K562 (cell line): ENCODE measurements around the gene TUBA1B. TPM values are rescaled to one million over a fixed set of nuclear protein-coding genes. Genes with fewer than 3 reads are reported as not detected.

Source experiments
- ADNP ChIP-seq: fragments of 200-800 bp; sonication (Bioruptor generic); IDR thresholded peaks from 2 replicates; pipeline ENCODE4 v1.6.1; 2016; ENCODE audit warnings: missing genetic modification characterization, missing compliant biosample characterization
- CHD4 ChIP-seq: fragments of 200-600 bp; sonication (generic); IDR thresholded peaks from 3 replicates; pipeline ENCODE4 v1.6.1; 2012; ENCODE audit warnings: low read depth, mild to moderate bottlenecking, mixed read lengths, low read length, inconsistent platforms; ENCODE audit not compliant: insufficient read depth, insufficient replicate concordance, poor library complexity, severe bottlenecking
- JUND ChIP-seq, 2 experiments: IDR thresholded peaks; 2 replicates in 1 of 2; 3 replicates in 1 of 2; pipeline ENCODE4 v1.6.1; 2011; ENCODE audit warnings: borderline replicate concordance in 2 of 2, low read depth in 2 of 2, low read length in 2 of 2, improper control_type of control experiment in 1 of 2, missing biosample characterization in 1 of 2, missing genetic modification characterization in 1 of 2, missing genetic modification reagents in 1 of 2
- KHSRP ChIP-seq: fragments of 450-650 bp; IDR thresholded peaks from 2 replicates; pipeline ENCODE4 v1.6.1; 2017
- KLF16 ChIP-seq: IDR thresholded peaks from 2 replicates; pipeline ENCODE4 v1.6.1; 2016; ENCODE audit warnings: antibody characterized with exemption
- MEIS2 ChIP-seq: fragments of 450-650 bp; IDR thresholded peaks from 2 replicates; pipeline ENCODE4 v1.6.1; 2014; ENCODE audit warnings: mild to moderate bottlenecking; ENCODE audit not compliant: partially characterized antibody
- MYBL2 ChIP-seq, 2 experiments: fragments of 450-650 bp in 1 of 2; sonication (generic) in 1 of 2; formaldehyde crosslinking in 1 of 2; IDR thresholded peaks; 2 replicates each; pipeline versions ENCODE4 v1.6.1 to v1.8.1; 2017 to 2022; ENCODE audit warnings: borderline replicate concordance in 1 of 2, inconsistent platforms in 1 of 2, low read depth in 1 of 2, mild to moderate bottlenecking in 1 of 2, missing genetic modification reagents in 1 of 2, moderate library complexity in 1 of 2
- PTRF ChIP-seq: fragments of 450-650 bp; IDR thresholded peaks from 2 replicates; pipeline ENCODE4 v1.6.1; 2016; ENCODE audit warnings: mild to moderate bottlenecking, missing genetic modification characterization, missing compliant biosample characterization
- SAFB ChIP-seq: fragments of 200-400 bp; formaldehyde crosslinking; IDR thresholded peaks from 2 replicates; pipeline ENCODE4 v1.6.1; 2017; ENCODE audit warnings: low read depth, low read length, borderline replicate concordance
- STAT6 ChIP-seq: sonication (generic); formaldehyde crosslinking; IDR thresholded peaks from 2 replicates; pipeline ENCODE4 v1.8.1; 2023; ENCODE audit warnings: mild to moderate bottlenecking, missing genetic modification reagents
- TRIM28 ChIP-seq: fragments of 450-650 bp; IDR thresholded peaks from 2 replicates; pipeline ENCODE4 v1.6.1; 2017
- YY1 ChIP-seq, 3 experiments: IDR thresholded peaks; 2 replicates each; pipeline ENCODE4 v1.6.1; 2011; ENCODE audit warnings: low read length in 2 of 3, mild to moderate bottlenecking in 2 of 3, moderate library complexity in 2 of 3, borderline replicate concordance in 1 of 3, control low read depth in 1 of 3, low read depth in 1 of 3; ENCODE audit not compliant: insufficient read depth in 3 of 3, insufficient replicate concordance in 2 of 3, control insufficient read depth in 1 of 3, insufficient read length in 1 of 3; ENCODE audit errors: extremely low read depth in 1 of 3
- ZBED1 ChIP-seq: IDR thresholded peaks from 2 replicates; pipeline ENCODE4 v1.6.1; 2014
- ZNF282 ChIP-seq: sonication (generic); formaldehyde crosslinking; IDR thresholded peaks from 2 replicates; pipeline ENCODE4 v1.8.1; 2023; ENCODE audit warnings: missing genetic modification reagents
- polyA plus RNA-seq, 8 experiments: library from polyadenylated mRNA; depleted of rRNA in 4 of 8; stranded (reverse) in 5 of 8; unstranded in 3 of 8; fragments of >200 nt; fragmentation: Nextera tagmentation in 2 of 8; fragmentation: Illumina TruSeq in 1 of 8; extraction: Ambion mirVana in 2 of 8; extraction: Trizol in 1 of 8; gene quantifications; 2 replicates each; pipeline versions ENCODE4 v1.2.1 to v1.2.3, GENCODE V29; 2011 to 2014; ENCODE audit warnings: inconsistent platforms in 1 of 8, missing spikeins in 1 of 8
- total RNA-seq, 7 experiments: library from RNA; depleted of rRNA in 6 of 7; stranded (reverse); fragments of >200 nt in 6 of 7; fragmentation: Illumina TruSeq in 2 of 7; extraction: Trizol in 2 of 7; gene quantifications; 2 replicates each; pipeline versions ENCODE4 v1.2.1 to v1.2.3, GENCODE V29; 2011 to 2021; ENCODE audit warnings: low replicate concordance in 1 of 7
- TF ChIP-seq, protein P1 (sequence below): sonication (generic); formaldehyde crosslinking; IDR thresholded peaks from 2 replicates; pipeline ENCODE4 v1.8.0; 2022; ENCODE audit warnings: missing genetic modification reagents, mild to moderate bottlenecking, borderline replicate concordance
- TF ChIP-seq, protein P2 (sequence below): IDR thresholded peaks from 2 replicates; pipeline ENCODE4 v1.6.1; 2012; ENCODE audit warnings: low read depth, low read length, improper control_type of control experiment, borderline replicate concordance

The TUBA1B gene
- total and polyA plus RNA-seq, 9 of the 15 experiments (the other 6 are each of a cell fraction or from before 2014, with no cell fraction given), result 2,189 to 4,624 (median 2,628) TPM

DNA sequence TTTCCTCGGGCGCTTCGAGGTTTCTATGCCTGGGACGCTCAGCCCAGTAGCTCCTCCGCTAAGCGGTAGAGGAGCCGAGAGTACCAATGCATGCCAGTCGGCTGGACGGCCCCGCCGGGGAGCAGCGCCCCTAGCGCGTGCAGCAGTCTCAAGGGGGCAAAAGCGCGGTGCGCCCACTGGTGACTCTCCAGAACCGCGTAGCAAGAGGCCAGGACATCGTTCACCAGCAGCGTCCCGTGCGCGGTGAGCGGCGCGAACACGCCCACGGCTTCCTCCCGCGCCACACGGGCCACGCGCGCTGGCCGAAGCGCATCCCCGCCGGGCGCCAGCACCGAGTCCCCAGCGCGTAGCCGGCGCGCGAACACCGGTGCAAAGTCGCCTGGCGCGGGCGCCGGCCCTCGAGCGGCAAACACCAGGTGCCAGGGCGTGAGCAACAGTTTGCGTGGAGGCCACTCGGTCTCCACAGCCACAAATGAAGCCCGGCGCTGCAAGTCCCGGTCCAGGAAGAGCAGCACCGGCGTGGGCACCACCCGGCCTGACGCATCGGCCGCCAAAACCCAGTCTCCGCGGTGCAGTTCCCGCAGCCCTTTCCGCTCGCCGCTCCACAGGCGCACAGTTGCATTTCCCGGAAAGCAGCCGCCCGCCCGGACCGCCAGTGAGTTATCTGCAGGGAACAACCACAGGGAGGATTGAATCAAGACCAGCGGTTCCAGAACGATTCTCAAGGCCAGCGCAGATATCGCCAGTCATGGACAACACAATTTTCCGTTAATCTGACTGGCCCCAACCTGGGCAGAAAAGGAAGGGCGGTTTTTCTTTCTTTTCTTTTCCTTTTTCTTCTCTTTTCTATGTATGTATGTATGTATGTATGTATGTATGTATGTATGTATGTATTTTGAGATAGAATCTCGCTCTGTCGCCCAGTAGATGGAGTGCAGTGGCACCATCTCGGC is 41.1 kb downstream of the TUBA1B start (continued):
- peak in 2 of 3 experiments; percentile 0 to 44 for TF ChIP-seq YY1 (IDR thresholded peaks at IDR 0.05; ENCODE audit: borderline replicate concordance in 1 of 3, control insufficient read depth in 1 of 3, extremely low read depth in 1 of 3, insufficient read depth in 3 of 3, insufficient read length in 1 of 3, insufficient replicate concordance in 2 of 3, low read depth in 1 of 3, low read length in 2 of 3)
- TF ChIP-seq JUND (IDR thresholded peaks at IDR 0.05; ENCODE audit: borderline replicate concordance, low read depth, low read length), result peak; percentile 53; the same call in 1 of the 2 replicates
- TF ChIP-seq JUND (tag; IDR thresholded peaks at IDR 0.05; ENCODE audit: borderline replicate concordance, low read depth, low read length), result peak; percentile 38; the same call in 1 of the 3 replicates
- TF ChIP-seq MEIS2, result no peak
- no peak for TF ChIP-seq ADNP (tag)
- TF ChIP-seq STAT6 (CRISPR knock-in tag), result no peak
- TF ChIP-seq PTRF (tag), result no peak
- TF ChIP-seq ZBED1, result 0 out of 2 replicates have a peak, but pooled peaks have one; percentile 23
- TF ChIP-seq SAFB, result peak; percentile 90
- peak; percentile 70 for TF ChIP-seq ZNF282 (CRISPR knock-in tag)
- peak; percentile 36 for TF ChIP-seq CHD4
- no peak for TF ChIP-seq KHSRP
- TF ChIP-seq, protein P1, sequence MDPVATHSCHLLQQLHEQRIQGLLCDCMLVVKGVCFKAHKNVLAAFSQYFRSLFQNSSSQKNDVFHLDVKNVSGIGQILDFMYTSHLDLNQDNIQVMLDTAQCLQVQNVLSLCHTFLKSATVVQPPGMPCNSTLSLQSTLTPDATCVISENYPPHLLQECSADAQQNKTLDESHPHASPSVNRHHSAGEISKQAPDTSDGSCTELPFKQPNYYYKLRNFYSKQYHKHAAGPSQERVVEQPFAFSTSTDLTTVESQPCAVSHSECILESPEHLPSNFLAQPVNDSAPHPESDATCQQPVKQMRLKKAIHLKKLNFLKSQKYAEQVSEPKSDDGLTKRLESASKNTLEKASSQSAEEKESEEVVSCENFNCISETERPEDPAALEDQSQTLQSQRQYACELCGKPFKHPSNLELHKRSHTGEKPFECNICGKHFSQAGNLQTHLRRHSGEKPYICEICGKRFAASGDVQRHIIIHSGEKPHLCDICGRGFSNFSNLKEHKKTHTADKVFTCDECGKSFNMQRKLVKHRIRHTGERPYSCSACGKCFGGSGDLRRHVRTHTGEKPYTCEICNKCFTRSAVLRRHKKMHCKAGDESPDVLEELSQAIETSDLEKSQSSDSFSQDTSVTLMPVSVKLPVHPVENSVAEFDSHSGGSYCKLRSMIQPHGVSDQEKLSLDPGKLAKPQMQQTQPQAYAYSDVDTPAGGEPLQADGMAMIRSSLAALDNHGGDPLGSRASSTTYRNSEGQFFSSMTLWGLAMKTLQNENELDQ (CRISPR knock-in tag), result no peak
- no peak for TF ChIP-seq TRIM28
- TF ChIP-seq KLF16, result peak; percentile 84
- TF ChIP-seq MYBL2 (IDR thresholded peaks at IDR 0.05; ENCODE audit: low read depth), result no peak
- TF ChIP-seq MYBL2 (CRISPR knock-in tag; IDR thresholded peaks at IDR 0.05; ENCODE audit: borderline replicate concordance), result no peak
- TF ChIP-seq, protein P2, sequence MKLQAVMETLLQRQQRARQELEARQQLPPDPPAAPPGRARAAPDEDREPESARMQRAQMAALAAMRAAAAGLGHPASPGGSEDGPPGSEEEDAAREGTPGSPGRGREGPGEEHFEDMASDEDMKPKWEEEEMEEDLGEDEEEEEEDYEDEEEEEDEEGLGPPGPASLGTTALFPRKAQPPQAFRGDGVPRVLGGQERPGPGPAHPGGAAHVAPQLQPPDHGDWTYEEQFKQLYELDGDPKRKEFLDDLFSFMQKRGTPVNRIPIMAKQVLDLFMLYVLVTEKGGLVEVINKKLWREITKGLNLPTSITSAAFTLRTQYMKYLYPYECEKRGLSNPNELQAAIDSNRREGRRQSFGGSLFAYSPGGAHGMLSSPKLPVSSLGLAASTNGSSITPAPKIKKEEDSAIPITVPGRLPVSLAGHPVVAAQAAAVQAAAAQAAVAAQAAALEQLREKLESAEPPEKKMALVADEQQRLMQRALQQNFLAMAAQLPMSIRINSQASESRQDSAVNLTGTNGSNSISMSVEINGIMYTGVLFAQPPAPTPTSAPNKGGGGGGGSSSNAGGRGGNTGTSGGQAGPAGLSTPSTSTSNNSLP, result peak; percentile 61; the same call in 1 of the 2 replicates
